Stimulated activated CD4-positive, alpha-beta T cell treated with anti-CD3 and anti-CD28 coated beads, TNF-alpha, amount 100 ng/mL, for 4 hours (primary cell): Measurements from ENCODE around the gene SVOPL.
A peak's percentile ranks its signal among the peaks of the same experiment; 100 is the strongest.
"Not testable (repeated sequence)": the region's sequence is repeated elsewhere in the genome, so short reads cannot be mapped to it uniquely, and the experiment has no call there.

ENCODE experiments used
- DNase-seq, 3 experiments: peaks; one replicate each; pipeline ENCODE4 v3.0.0-alpha.2; 2020; ENCODE audit warnings: low read depth in 3 of 3

Gene SVOPL, protein sequence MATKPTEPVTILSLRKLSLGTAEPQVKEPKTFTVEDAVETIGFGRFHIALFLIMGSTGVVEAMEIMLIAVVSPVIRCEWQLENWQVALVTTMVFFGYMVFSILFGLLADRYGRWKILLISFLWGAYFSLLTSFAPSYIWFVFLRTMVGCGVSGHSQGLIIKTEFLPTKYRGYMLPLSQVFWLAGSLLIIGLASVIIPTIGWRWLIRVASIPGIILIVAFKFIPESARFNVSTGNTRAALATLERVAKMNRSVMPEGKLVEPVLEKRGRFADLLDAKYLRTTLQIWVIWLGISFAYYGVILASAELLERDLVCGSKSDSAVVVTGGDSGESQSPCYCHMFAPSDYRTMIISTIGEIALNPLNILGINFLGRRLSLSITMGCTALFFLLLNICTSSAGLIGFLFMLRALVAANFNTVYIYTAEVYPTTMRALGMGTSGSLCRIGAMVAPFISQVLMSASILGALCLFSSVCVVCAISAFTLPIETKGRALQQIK

DNA sequence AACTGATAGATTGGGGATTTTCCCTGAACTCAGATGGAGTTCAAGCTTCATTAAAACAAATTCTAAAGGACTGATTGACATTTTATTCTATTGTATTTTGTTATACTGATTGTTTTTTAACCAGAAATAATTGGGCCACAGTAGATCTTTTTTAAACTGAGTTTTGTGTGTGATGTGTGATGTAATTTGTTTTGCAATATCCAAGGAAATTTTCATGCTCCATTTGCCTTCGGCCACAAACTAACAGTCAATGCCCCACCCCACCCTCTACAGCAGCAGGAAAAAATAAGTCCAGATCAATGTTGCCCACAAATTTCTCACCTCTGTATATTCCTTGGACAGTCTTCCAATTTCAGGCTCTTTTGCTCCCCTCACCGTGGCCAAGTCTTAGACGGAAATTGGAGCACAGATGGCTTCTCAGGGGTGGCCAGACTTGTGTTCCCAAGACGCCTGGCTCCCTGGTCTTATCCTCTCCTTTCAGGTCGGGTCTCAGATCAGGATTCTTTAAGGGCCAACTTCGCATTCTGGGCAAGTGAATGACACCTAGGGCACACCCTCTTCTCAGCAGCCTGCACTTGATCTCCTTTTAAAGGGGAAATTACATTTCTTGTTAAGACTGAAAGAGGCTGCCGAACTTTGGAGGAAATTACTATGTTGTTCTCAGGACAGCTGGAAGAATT is at the start of gene SVOPL:
TSS of gene SVOPL (minus strand) at position 506 of the 680 bp plus-strand sequence. CDS start 22,317 bp downstream, outside the sequence.
- DNase-seq = no peak

DNA sequence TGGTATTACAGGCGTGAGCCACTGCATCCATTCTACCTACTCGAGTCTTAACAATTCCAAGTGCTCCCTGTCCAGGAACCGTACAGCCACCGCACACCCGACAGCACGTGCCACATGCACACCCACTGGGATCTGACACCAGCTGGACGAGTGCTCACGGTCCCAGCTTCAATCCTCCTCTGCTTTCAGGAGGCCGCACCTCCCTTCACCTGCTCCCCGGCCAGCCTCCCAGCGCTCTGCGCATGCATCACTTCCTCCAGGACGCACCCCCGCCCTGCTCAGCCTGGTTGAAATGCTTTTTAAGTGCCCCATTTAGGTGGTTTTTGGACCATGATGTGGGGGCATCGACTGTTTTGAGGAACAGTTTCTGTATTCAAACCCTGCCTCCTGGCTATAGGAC is 49.3 kb upstream of the SVOPL start:
- no peak for DNase-seq

DNA sequence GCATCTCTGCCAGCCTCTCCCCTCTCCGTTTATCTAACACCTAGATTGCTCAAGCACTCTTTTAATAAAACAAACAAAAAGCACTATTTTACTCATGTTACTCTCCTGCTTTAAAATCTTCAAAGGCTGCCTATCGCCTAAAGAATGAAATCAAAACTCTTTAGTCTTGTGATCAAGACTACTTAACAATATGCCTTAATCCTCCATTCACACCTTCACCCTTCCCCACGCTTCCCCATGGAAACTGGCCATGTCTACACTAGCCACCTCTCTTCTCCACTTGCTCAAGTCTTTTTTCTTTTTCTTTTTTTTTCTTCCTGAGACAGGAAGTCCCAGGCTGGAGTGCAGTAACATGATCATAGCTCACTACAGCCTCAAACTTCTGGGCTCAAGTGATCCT is 48.8 kb upstream of the SVOPL start:
- no peak for DNase-seq

DNA sequence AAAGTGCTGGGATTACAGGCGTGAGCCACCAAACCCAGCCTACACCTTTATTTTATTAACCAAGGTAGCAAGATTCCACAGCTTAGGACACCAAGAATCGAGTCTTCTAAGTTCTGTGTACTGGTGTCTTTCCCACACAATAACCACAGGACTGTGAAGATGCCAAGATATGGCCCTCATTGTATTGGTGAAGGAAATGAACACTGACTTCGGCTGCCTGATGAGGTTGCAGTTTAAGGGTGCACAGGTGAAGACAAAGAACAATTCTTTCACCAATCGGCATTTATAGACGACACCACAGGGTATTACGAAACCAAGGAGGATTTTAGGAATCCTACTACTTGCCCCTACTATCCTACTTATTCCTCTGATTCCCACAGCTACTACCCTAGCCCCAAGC is 47.5 kb upstream of the SVOPL start:
- DNase-seq = no peak

DNA sequence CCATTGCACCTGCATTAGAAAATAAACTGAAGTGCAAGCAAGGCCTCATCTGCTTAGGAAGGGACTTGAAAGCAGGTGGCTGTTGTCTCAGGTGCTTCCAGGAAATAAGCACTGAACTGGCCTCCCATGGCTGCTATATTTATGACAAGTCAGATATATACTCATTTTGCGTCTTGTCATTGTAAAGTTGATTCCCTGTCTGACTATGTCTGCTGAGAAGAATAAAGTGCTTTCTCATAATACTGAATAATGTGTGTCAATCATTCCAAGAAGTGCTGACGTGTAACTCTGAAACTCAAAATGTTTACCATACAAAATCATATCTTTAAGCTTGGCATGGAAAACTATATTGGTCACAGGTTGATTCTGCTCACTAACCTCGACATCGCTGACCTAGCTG is 44.9 kb upstream of the SVOPL start:
- no peak for DNase-seq

DNA sequence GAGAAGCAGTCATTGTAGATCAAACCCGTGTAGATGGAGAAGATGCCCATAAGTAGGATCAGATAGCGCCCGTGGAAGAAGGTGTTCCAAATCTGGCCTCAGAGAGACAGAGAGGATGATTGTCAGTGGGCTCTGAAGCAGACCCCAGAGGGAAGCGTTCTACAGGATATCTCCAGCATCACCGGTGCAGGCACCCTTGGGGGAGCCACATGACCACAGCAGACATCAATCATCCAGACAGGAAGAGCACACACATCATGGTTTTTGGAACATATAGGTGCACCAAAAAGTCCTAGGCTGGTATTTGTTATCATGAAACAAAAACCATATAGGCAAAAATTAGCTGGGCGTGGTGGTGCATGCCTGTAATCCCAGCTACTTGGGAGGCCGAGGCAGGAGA is 44.0 kb upstream of the SVOPL start:
- DNase-seq = no peak

DNA sequence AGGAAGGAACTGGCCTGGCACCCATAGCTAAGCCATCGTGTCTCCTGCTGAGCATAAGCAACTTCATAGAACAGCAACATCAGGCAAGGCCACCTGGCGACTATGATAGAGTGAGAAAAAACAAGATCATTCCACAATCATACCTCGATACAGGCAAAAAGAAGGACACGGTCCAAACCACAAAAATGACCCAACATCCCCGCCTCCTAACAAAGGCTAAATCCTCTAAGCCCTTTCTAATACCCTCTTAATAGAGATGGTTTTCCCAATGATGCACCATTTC is 40.2 kb upstream of the SVOPL start:
- DNase-seq = no peak

DNA sequence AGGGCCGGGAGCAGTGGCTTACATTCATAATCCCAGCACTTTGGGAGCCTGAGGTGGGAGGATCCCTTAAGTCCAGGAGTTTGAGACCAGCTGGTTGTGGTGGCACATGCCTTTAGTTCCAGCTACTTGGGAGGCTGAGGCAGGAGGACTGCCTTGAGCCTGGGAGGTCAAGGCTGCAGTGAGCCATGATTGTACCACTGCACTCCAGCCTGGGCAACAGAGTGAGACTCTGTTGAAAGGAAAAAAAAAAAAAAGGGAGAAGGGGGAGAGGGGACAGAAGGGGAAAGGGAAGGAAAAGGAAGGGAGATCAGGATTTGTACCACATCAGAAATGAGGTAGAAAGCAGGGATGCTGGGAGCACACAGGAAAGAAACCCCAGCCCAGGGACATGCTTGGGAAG is 38.7 kb upstream of the SVOPL start:
- no peak for DNase-seq

DNA sequence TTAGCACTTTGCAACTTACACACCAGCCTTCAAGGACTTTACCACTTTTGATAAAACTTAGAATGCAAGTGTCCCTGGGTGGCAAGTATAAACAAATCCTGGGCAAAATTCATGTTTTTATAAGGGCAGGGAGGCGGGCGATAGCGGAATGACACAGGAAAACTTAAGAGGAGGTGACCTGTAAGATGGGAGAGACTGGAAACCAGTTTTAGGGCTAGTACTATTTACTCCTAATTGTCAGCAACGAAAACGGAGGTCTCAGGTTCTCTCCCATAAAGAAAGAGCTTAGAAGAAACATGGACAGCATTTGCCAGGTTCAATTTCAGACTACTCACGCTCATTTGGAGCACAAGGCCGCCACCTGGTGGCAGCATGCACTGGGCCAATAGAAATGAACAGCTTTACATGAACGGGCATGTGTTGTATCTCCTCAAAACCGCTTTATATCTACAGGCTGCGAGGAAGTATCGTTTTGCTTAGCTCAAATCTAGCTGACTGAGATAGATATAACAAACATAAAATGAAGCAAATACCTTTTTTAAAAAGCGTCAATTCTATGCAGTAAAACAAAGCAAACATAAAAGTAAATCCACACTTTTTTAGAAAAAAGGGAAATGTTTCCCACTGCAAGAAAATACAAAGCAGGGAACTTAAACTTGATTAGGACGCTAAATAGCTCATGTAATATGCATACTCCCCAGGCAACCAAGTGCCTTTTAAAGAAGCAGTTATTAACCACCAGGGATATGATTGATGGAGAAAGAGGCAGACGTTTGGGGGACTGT is 37.6 kb upstream of the SVOPL start:
- peak; percentile 67 to 69 (median 69) for DNase-seq

DNA sequence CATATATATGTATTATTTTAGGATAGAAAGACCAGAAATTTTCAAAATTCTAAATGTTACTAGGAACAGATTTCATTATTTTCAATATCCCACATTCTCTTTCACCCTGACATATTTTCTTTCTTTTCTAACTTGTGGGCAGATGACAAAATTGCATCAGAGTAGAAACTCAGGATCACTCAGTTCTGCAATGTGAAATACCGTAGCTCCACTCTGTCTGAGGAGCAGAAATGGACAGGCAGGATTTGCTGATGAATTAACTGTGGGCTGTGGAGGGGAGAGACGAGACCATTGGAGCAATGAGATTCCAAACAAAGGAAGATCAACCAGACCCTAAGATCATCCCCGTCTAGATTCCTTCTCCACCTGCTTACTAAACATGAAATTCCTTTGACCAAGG is 37.0 kb upstream of the SVOPL start:
- no peak for DNase-seq

DNA sequence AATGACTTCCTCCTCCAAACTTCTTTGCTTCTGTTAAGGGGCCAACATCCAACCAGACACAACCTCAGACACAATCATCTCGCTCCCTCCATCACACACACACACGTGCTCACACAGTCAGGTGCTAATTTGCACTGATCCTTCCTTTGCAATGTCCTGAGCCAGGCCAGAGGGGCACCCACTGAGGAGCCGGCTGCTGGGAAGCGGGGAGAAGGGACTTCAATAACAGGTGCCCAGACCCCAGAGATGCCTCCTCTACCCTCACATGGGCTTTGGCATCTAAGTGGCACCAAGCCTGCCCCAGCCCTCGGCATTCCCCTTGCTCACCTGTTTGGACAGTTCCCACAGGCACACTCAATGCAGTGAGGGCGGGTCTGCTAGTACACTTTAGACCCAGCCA is 34.2 kb upstream of the SVOPL start:
- no peak for DNase-seq

DNA sequence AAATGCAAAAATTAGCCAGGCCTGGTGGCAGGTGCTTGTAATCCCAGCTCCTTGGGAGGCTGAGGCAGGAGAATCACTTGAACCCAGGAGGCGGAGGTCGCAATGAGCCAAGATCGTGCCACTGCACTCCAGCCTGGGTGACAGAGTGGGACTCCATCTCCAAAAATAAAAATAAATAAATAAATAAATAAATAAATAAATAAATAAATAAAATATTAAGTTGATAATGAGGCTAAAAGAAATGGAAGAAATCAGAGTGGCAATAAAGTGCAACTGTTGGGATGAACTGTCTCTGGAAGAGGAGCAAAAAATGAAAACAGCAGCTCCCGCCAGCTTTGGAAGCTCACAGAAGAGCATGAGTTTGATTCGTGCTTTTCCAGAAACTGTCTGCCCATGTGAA is 30.6 kb upstream of the SVOPL start:
- not testable (repeated sequence) for DNase-seq

DNA sequence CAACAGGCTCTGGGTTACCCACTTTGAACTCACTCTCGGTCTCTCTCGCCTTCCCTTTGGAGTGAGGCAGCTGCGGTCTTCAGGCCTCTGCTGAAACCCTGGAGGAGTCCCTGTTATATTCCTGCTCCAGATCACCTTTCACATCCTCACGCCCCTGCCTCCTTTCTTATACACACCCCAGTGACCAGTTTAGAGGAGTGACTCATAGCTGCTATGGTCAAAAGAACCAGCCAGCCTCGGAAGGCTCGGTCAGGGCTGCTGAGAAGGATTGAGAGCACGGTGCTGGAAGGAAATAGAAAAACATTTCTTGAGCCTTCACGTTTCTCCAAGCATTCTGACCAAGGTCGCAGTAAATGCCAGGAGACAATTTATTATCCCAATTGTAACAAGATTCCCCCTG is 28.3 kb upstream of the SVOPL start:
- no peak for DNase-seq

DNA sequence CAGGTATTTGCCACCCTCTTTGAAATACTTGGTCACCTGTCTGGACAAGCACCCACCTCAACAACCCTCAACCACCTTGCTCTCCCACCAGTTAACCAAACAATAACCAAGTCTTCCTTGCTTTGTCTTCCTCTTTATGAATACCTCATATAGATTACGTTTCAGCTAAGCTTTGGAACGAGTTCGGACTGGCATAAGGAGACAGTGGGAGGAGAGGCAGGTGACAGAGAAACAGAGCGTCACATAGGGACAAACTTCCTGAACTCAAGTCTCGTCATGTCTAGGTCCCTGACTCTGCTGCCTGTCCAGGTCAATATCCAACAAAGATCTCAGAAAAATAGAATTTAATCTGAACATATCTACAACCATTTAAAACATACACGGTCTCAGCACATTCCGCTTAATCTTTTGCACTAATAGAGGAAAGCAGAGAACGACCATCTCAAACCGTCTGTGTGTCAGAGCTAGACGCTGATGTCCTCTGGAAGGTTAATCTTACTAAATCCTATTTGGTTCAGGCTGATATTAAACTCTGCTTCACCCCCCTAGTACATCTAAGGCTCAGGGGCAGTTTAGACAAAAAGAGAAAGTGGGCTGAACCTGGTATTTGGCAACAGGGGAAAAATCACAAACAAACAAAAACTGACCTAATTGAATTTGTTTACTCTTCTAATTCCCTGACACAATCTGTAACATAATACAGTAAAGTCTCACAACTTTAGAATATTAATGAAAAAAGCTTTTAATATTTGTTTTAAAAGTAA is 26.4 kb upstream of the SVOPL start:
- no peak for DNase-seq

DNA sequence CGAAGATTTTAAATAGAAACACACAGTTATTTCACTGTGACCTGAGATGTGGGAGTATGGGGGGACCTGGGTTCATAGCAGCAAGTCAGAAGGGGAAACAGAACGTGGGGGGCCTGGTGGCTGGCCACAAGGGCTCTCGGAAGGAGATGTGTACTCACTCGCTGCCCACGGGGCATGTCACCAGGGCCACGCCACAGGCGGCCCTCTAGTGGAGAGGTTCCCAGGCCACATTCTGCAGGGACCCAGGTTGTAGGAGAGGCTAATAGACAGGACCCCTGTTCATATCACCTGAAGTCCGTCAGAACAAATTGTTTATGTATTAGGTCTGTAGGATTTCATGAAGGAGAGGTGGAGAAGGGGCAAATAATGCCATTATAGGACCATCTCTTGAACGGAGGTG is 25.1 kb upstream of the SVOPL start:
- no peak for DNase-seq

DNA sequence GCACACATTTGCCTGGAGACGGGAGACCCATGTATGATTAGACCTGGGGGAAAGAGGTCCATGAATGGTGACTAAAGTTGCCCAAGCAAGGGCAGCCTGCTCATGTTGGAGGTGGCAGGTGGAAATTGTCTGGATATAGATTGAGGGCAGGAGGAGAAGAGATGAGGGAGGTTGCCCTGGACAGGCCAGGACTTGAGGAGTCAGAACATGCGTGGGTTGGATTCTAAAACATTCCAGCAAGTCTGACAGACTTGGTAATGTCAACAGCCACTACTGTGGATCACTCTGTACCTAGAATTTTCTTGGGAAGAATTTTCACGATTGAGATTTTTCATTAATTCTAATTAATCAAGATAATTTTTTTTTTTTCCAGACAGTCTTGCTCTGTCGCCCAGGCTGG is 19.1 kb upstream of the SVOPL start:
- no peak for DNase-seq

DNA sequence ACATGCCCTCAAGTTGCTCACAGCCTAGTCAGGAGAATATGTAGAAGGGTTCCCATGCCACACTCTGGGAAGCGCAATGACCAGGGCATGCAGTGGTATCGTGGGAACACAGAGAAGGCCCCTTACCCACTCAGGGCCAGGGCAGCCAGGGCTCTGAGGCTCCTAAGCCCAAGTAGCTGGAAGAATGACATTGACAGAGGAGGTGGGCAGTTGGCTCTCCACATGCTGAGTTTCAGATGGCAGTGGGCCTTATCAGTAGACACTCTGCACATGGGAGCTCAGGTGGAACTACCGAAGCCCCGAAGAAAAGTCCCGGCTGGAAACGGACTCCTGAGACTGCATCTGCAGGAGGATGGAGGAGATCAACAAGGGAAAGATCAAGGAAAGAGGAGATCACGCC is 15.7 kb upstream of the SVOPL start:
- DNase-seq = no peak

DNA sequence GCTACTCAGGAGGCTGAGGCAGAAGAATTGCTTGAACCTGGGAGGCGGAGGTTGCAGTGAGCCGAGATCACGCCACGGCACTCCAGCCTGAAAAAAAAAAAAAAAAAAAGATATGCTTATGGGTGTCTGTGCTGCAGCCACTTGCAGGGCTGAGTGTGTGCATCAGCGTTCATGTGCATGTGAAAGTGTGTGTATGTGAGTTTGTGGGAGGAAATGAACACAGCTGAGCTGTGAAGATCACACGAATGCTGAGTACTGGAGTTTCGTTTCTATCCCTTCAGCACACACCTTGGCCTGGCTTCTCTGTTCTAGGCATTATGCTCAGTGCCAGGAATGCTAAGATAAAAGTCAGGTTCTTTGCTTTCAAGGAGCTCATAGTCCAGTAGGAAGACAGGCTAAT is 12.0 kb upstream of the SVOPL start:
- DNase-seq = no peak

DNA sequence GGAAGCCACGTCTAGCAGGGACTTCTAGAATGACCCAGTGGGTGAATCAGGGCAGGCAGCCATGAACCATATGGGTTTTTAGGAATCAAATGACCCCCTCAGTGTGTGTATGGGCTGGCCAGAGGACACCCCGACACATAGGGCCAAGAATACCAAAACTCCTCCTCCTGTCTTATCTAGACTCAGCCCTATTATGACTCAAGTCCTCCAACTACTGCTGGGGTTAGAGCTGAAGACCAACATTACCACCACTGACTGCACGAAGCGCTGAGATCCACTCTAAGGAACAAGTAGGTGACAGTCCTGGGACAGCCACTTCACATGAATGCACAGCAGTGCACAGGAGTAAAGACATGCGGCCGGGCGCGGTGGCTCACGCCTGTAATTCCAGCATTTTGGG is 11.5 kb upstream of the SVOPL start:
- DNase-seq = no peak

DNA sequence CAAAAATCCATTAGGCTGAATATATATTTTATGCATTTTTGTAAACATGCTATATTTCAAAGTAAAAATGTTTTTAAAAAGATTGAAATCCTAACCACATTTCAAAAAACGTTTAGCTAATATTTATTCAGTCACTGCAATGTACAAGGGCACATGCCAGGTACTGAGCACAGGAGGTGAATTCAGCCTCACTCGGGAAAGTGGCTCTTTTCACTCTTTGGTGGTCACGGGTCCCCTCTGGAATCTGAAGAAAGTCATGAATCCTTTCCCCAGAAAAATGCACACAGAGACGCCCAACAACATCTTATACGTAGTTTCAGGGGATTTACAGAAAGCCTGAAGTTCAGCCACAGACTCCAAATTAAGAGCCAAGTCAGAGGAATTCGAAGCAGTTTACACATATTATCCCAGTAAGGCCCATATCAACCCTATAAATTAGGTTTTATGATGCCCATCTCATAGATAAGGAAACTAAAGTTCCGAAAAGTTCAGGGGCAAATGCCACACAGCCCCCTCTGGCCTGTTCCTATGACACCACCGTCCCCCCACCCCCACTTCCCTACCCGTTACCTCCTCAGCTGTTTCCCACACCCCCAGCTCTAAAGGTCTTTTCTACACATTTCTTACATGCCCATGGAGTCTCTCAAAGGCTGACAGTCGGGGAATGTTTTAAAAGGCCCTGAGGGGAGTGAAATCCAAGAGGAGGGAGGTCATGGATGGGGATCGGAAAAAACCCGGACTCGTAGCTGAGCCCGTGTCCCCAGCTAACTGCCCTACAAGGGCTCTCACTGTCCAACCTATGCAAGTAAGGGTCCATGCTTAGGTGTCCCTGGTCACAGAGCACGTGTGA is 9.6 kb upstream of the SVOPL start:
- DNase-seq = no peak

DNA sequence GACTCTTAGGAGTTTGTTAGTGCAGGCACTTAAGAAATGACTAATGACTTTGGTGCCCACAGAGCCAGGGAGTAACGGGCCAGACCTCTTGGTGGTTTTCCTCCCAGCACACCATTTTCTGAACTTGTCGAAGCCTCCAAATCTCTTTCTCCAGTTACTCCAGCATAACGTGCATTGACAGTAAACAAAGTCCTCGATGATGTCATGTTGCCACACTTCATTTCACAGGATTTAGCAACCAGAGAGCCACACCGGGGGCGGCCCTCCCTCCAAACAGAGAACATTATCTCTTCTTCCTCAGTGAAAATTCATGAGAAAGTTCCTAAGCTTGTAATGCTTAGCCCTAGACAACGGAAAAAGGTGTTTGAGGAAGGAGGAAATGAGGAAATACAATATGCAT is 4.0 kb upstream of the SVOPL start:
- no peak for DNase-seq
